SK-N-SH (cell line): ENCODE results near the gene ARMC6. TPM values are rescaled to one million over a fixed set of nuclear protein-coding genes. Genes with fewer than 3 reads are reported as not detected.

Experiments used
- CTCF ChIA-PET: fragments of 300-600, 350-600 bp; formaldehyde crosslinking; extraction: SDS; loops from one replicate; lab custom pipeline; 2021; lab: Yijun Ruan, JAX
- POLR2A ChIA-PET: fragments of 350-600 bp; sonication (Branson Sonifier 250); formaldehyde crosslinking; extraction: SDS; loops from one replicate; lab custom pipeline; 2020; ENCODE audit warnings: antibody characterized with exemption, inconsistent platforms; lab: Yijun Ruan, JAX
- DNase-seq: peaks from one replicate; pipeline ENCODE4 v3.0.0; 2012
- H2AFZ ChIP-seq: fragments of 200-600 bp; sonication (generic); 2 replicates; pipeline ENCODE4 v1.8.1; 2016; ENCODE audit warnings: antibody characterized with exemption, mild to moderate bottlenecking, low read depth
- H3F3A ChIP-seq: fragments of 200-600 bp; sonication (generic); replicated peaks from 2 replicates; pipeline ENCODE3; 2016; ENCODE audit warnings: antibody characterized with exemption, mild to moderate bottlenecking; ENCODE audit not compliant: insufficient read depth
- H3K27ac ChIP-seq, 2 experiments: fragments of 200-500 bp in 1 of 2; fragments of 200-600 bp in 1 of 2; sonication (Bioruptor generic) in 1 of 2; sonication (generic), shearing (Covaris generic) in 1 of 2; 2 replicates each; pipeline versions ENCODE4 v1.5.1 to v1.6.1; 2014 to 2016; ENCODE audit warnings: low read depth in 2 of 2, inconsistent platforms in 1 of 2, low read length in 1 of 2, mild to moderate bottlenecking in 1 of 2, mixed read lengths in 1 of 2
- H3K27me3 ChIP-seq: fragments of 200-600 bp; sonication (generic), shearing (Covaris generic); 2 replicates; pipeline ENCODE4 v1.6.1; 2016; ENCODE audit warnings: mixed run types; ENCODE audit not compliant: insufficient read depth
- H3K36me3 ChIP-seq, 2 experiments: fragments of 200-500 bp in 1 of 2; fragments of 200-600 bp in 1 of 2; sonication (Bioruptor generic) in 1 of 2; sonication (generic) in 1 of 2; replicated peaks in 1 of 2; 2 replicates each; pipeline versions ENCODE3 to v1.5.1; 2014 to 2016; ENCODE audit warnings: low read length in 1 of 2, mild to moderate bottlenecking in 1 of 2; ENCODE audit not compliant: insufficient read depth in 2 of 2, control insufficient read depth in 1 of 2
- H3K4me1 ChIP-seq, 2 experiments: fragments of 200-500 bp in 1 of 2; fragments of 200-600 bp in 1 of 2; sonication (Bioruptor generic) in 1 of 2; sonication (generic), shearing (Covaris generic) in 1 of 2; 2 replicates each; pipeline versions ENCODE4 v1.5.1 to v1.6.1; 2014 to 2016; ENCODE audit warnings: low read depth in 1 of 2, low read length in 1 of 2, mixed run types in 1 of 2; ENCODE audit not compliant: insufficient read depth in 2 of 2, control insufficient read depth in 1 of 2
- H3K4me2 ChIP-seq: fragments of 200-600 bp; sonication (generic), shearing (Covaris generic); 2 replicates; pipeline ENCODE4 v1.6.1; 2017; ENCODE audit warnings: mixed run types
- H3K4me3 ChIP-seq, 2 experiments: fragments of 200-500 bp in 1 of 2; fragments of 200-600 bp in 1 of 2; sonication (Bioruptor generic) in 1 of 2; sonication (generic), shearing (Covaris generic) in 1 of 2; 2 replicates each; pipeline versions ENCODE4 v1.5.1 to v1.8.1; 2014 to 2016; ENCODE audit warnings: low read depth in 2 of 2, inconsistent platforms in 1 of 2, low read length in 1 of 2, mild to moderate bottlenecking in 1 of 2, mixed read lengths in 1 of 2, moderate library complexity in 1 of 2
- H3K79me2 ChIP-seq: fragments of 200-600 bp; sonication (generic); 2 replicates; pipeline ENCODE4 v1.8.1; 2017; ENCODE audit warnings: mild to moderate bottlenecking; ENCODE audit not compliant: insufficient read depth
- H3K9ac ChIP-seq: fragments of 200-600 bp; sonication (generic); 2 replicates; pipeline ENCODE4 v1.6.1; 2017; ENCODE audit warnings: mixed run types
- H3K9me2 ChIP-seq: fragments of 200-600 bp; sonication (generic); 2 replicates; pipeline ENCODE4 v1.6.1; 2017; ENCODE audit warnings: mixed run types
- H3K9me3 ChIP-seq: fragments of 200-600 bp; sonication (generic); 2 replicates; pipeline ENCODE4 v1.6.1; 2017; ENCODE audit warnings: mixed run types, mild to moderate bottlenecking, moderate library complexity
- H4K20me1 ChIP-seq: fragments of 200-600 bp; sonication (generic); 2 replicates; pipeline ENCODE4 v1.6.1; 2017; ENCODE audit warnings: mild to moderate bottlenecking, mixed run types; ENCODE audit not compliant: insufficient read depth
- ELF1 ChIP-seq: IDR thresholded peaks from 2 replicates; pipeline ENCODE4 v1.4.0; 2012
- EP300 ChIP-seq, 2 experiments: IDR thresholded peaks; 2 replicates each; pipeline versions ENCODE4 v1.4.0 to v1.6.1; 2012; ENCODE audit warnings: borderline replicate concordance in 1 of 2, low read depth in 1 of 2, low read length in 1 of 2
- GABPA ChIP-seq: IDR thresholded peaks from 2 replicates; pipeline ENCODE4 v1.4.0; 2012; ENCODE audit warnings: low read depth, mild to moderate bottlenecking
- JUND ChIP-seq: IDR thresholded peaks from 2 replicates; pipeline ENCODE4 v1.4.0; 2012
- MAX ChIP-seq: IDR thresholded peaks from 2 replicates; pipeline ENCODE4 v1.4.0; 2012; ENCODE audit warnings: low read depth
- MXI1 ChIP-seq: IDR thresholded peaks from 2 replicates; pipeline ENCODE4 v1.6.1; 2012; ENCODE audit warnings: mild to moderate bottlenecking, low read depth, low read length, improper control_type of control experiment
- NRF1 ChIP-seq: IDR thresholded peaks from 2 replicates; pipeline ENCODE4 v1.6.1; 2012; ENCODE audit warnings: low read depth, mild to moderate bottlenecking, low read length
- POLR2AphosphoS5 ChIP-seq: IDR thresholded peaks from 2 replicates; pipeline ENCODE4 v1.6.1; 2012; ENCODE audit warnings: low read depth, low read length
- RCOR1 ChIP-seq: fragments of 150-350 bp; IDR thresholded peaks from 2 replicates; pipeline ENCODE4 v1.6.1; 2017; ENCODE audit warnings: antibody characterized with exemption, low read length
- SIN3A ChIP-seq: IDR thresholded peaks from 2 replicates; pipeline ENCODE4 v1.6.1; 2012; ENCODE audit warnings: low read depth, mild to moderate bottlenecking, low read length, moderate library complexity, borderline replicate concordance
- TAF1 ChIP-seq: IDR thresholded peaks from 2 replicates; pipeline ENCODE4 v1.6.1; 2012; ENCODE audit warnings: low read depth, mild to moderate bottlenecking, low read length, moderate library complexity, borderline replicate concordance
- TEAD4 ChIP-seq: IDR thresholded peaks from 2 replicates; pipeline ENCODE4 v1.4.0; 2012; ENCODE audit warnings: mild to moderate bottlenecking, borderline replicate concordance; ENCODE audit not compliant: insufficient read depth
- YY1 ChIP-seq: IDR thresholded peaks from 2 replicates; pipeline ENCODE4 v1.4.0; 2012; ENCODE audit warnings: low read depth, mild to moderate bottlenecking
- ZBTB33 ChIP-seq: IDR thresholded peaks from 2 replicates; pipeline ENCODE4 v1.4.0; 2012; ENCODE audit warnings: low read depth, borderline replicate concordance
- WGBS: methylation state at CpG from one replicate; pipeline ENCODE4 v1.1.6; 2017; ENCODE audit warnings: low lambda C conversion rate; 5-methylcytosine and 5-hydroxymethylcytosine counted together
- polyA plus RNA-seq, 3 experiments: library from polyadenylated mRNA; depleted of rRNA; stranded (reverse); fragments of >200 nt; gene quantifications; 2 replicates each; pipeline ENCODE4 v1.2.3, GENCODE V29; 2012
- TF ChIP-seq, protein P1 (sequence below): fragments of 150-350 bp; IDR thresholded peaks from 2 replicates; pipeline ENCODE4 v1.6.1; 2017; ENCODE audit warnings: antibody characterized with exemption, low read length, low read depth, borderline replicate concordance
- TF ChIP-seq, protein P2 (sequence below): IDR thresholded peaks from 2 replicates; pipeline ENCODE4 v1.4.0; 2012; ENCODE audit warnings: low read depth, borderline replicate concordance

The ARMC6 gene
- polyA plus RNA-seq (2012; rRNA removed): 32.2 and 34.7 TPM in 2 replicates
- 13.8 and 22.3 TPM in 2 replicates for polyA plus RNA-seq (2012; cell fraction: cytosol; rRNA removed)
- polyA plus RNA-seq (2012; cell fraction: nucleus; rRNA removed): 30.9 and 32.2 TPM in 2 replicates

DNA sequence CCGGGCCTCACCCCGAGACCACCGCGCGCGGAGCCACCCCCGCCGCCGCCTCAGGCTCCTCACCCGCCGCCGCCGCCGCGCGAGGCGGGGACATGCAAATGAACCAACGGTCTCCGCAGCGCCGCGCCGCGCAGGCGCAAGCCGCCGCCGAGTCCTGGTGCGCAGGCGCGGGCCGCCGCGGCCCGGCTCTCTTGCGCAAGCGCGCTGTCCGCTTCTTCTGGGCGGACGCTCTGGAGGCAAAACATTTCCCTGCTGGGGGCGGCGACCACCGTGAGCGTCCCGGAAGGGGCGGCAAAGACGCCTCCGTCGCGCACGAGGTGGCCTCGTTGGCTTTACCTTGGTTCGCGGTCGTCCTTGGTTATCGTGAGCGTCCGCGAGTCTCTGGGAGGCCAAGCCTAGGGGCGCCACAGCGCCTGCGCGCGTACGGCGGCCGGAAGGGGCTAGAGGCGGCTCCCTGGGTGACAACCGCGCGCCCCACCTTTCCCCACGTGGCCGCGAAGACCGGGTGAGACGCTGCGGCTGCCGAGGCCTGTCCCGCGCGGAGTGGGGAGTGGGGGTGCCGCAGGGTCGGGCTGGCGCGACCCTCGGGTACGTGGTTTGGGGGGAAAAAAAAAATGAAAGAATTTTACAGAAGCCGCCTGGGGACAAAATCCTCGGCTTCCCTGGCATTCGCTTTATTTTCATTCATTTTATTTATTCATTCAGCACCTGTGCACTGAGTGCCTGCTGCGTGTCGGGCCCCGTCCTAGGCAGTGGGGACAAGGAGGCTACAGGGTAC lies at the start of gene ARMC6, which contains the start of gene SUGP2:
Gene ARMC6, plus strand, starts transcription at position 178 of the 778 bp plus-strand sequence. CDS start 607 bp downstream, outside the sequence.
Gene SUGP2, minus strand, starts transcription at position 92 of the 778 bp plus-strand sequence. CDS start 2,446 bp downstream, outside the sequence.
- Histone ChIP-seq H3K9me3 (no peaks in the 10 kb centered on the region), H3K4me3 (peak within 1 kb of the TSS; percentile 72 to 98), H3K36me3 (peaks cover 0 to 24% of the 10 kb centered on the region in 2 experiments), H3K9me2 (no peaks in the 10 kb centered on the region), H2AFZ (peak within 1 kb of the TSS; percentile 79), H3K9ac (peak within 1 kb of the TSS; percentile 94), H3K27ac (peak within 1 kb of the TSS; percentile 87 to 90), H3K4me1 (peaks cover 6 to 7% of the 10 kb centered on the region in 2 experiments; a peak in 1 of 4 replicates), H3F3A (peaks cover 5% of the 10 kb centered on the region), H3K79me2 (peaks cover 88% of the 10 kb centered on the region), H4K20me1 (peaks cover 7% of the 10 kb centered on the region), H3K27me3 (no peaks in the 10 kb centered on the region), H3K4me2 (peak within 1 kb of the TSS; percentile 99)
- CTCF ChIA-PET: interaction anchor here (0.6 to 0.9 kb wide), 2 partner anchors 18 to 141 kb away, joined by 3 read pairs; no protein-coding TSS in a partner anchor
- peak; percentile 99 for DNase-seq
- POLR2A ChIA-PET: interaction anchor here (0.7 kb wide), 1 partner anchor 143 kb away, joined by 4 read pairs; no protein-coding TSS in a partner anchor
- 2% methylated on average over 11 of the region's 94 CpGs for WGBS
- TF ChIP-seq EP300 (IDR thresholded peaks at IDR 0.05; ENCODE audit: borderline replicate concordance in 1 of 2, low read depth in 1 of 2, low read length in 1 of 2) (peak in 1 of 2 experiments; percentile 26; a peak in 1 of 4 replicates), TAF1 (peak; percentile 21), TEAD4 (0 out of 2 replicates have a peak, but pooled peaks have one; percentile 41), YY1 (no peak), ZBTB33 (peak; percentile 73; the same call in 1 of the 2 replicates), SIN3A (peak; percentile 99), MAX (peak; percentile 100), GABPA (no peak), POLR2AphosphoS5 (peak; percentile 34; the same call in 1 of the 2 replicates), JUND (no peak), ELF1 (0 out of 2 replicates have a peak, but pooled peaks have one; percentile 34), MXI1 (peak; percentile 99), RCOR1 (0 out of 2 replicates have a peak, but pooled peaks have one; percentile 14), NRF1 (peak; percentile 97)
- TF ChIP-seq, protein P1, sequence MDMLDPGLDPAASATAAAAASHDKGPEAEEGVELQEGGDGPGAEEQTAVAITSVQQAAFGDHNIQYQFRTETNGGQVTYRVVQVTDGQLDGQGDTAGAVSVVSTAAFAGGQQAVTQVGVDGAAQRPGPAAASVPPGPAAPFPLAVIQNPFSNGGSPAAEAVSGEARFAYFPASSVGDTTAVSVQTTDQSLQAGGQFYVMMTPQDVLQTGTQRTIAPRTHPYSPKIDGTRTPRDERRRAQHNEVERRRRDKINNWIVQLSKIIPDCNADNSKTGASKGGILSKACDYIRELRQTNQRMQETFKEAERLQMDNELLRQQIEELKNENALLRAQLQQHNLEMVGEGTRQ: no peak
- TF ChIP-seq, protein P2, sequence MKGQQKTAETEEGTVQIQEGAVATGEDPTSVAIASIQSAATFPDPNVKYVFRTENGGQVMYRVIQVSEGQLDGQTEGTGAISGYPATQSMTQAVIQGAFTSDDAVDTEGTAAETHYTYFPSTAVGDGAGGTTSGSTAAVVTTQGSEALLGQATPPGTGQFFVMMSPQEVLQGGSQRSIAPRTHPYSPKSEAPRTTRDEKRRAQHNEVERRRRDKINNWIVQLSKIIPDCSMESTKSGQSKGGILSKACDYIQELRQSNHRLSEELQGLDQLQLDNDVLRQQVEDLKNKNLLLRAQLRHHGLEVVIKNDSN: peak; percentile 67
